Activated CD4-positive, alpha-beta T cell treated with anti-CD3 and anti-CD28 coated beads, Interleukin-2, amount 10 ng/mL, durations not matched to agents 7 days and 5 days (primary cell): ENCODE measurements around the gene ZYG11B. TPM values are rescaled to one million over a fixed set of nuclear protein-coding genes. Genes with fewer than 3 reads are reported as not detected.
"Not testable (repeated sequence)": the region's sequence is repeated elsewhere in the genome, so short reads cannot be mapped to it uniquely, and the experiment has no call there.

Experiments used
- CTCF ChIA-PET: fragments of 350-600 bp; sonication (Branson Sonifier 250); formaldehyde crosslinking; loops from one replicate; lab custom pipeline; 2021; ENCODE audit warnings: antibody characterized with exemption; lab: Charles Lee
- POLR2A ChIA-PET: fragments of 350-600 bp; sonication (Branson Sonifier 250); formaldehyde crosslinking; loops from one replicate; lab custom pipeline; 2021; ENCODE audit warnings: antibody characterized with exemption; lab: Charles Lee
- DNase-seq: peaks from one replicate; pipeline ENCODE4 v3.0.0-alpha.2; 2020
- H3K27ac Mint-ChIP-seq: one replicate; pipeline ENCODE4 v1.8.0; 2021; ENCODE audit warnings: mild to moderate bottlenecking, moderate library complexity, mixed read lengths
- H3K27me3 Mint-ChIP-seq: one replicate; pipeline ENCODE4 v1.8.0; 2021; ENCODE audit warnings: mixed read lengths
- H3K36me3 Mint-ChIP-seq: one replicate; pipeline ENCODE4 v1.8.0; 2021; ENCODE audit warnings: low read depth, mixed read lengths
- H3K4me1 Mint-ChIP-seq: one replicate; pipeline ENCODE4 v1.8.0; 2021; ENCODE audit warnings: mixed read lengths
- H3K4me3 Mint-ChIP-seq: one replicate; pipeline ENCODE4 v1.8.0; 2021; ENCODE audit warnings: mild to moderate bottlenecking, moderate library complexity, mixed read lengths
- H3K9me3 Mint-ChIP-seq: one replicate; pipeline ENCODE4 v1.8.0; 2021; ENCODE audit warnings: mixed read lengths
- total RNA-seq, 2 experiments: library from RNA; stranded (reverse); gene quantifications; one replicate each; pipeline ENCODE4 v1.2.3, GENCODE V29; 2021

ZYG11B gene
- total RNA-seq, 2 experiments from 2014 or later = 14.5 to 14.8 TPM

DNA sequence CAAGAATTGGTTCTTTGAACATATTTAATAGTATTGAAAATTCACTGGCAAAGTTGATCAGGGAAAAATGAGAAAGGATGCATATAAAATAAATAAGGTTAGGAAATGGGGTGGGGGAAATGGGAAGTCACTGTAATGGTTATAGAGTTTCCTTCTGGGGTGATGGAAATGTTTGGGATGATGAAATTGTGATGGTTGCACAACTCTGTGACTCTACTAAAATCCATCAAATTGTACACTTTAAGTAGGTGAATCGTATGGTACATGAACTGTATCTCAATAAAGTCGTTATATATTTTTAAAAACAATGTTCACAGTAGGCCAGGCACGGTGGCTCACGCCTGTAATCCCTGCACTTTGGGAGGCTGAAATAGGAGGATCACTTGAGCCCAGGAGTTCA, 59.9 kb downstream of the ZYG11B start:
- Mint-ChIP-seq H3K4me1 (no peaks in the 10 kb centered on the region), H3K4me3 (no peak overlapping the region), H3K27me3 (no peaks in the 10 kb centered on the region), H3K27ac (no peak overlapping the region), H3K9me3 (no peaks in the 10 kb centered on the region), H3K36me3 (peaks cover 20% of the 10 kb centered on the region)
- ChIA-PET CTCF (no interaction called here), POLR2A (no interaction called here)
- DNase-seq = no peak

DNA sequence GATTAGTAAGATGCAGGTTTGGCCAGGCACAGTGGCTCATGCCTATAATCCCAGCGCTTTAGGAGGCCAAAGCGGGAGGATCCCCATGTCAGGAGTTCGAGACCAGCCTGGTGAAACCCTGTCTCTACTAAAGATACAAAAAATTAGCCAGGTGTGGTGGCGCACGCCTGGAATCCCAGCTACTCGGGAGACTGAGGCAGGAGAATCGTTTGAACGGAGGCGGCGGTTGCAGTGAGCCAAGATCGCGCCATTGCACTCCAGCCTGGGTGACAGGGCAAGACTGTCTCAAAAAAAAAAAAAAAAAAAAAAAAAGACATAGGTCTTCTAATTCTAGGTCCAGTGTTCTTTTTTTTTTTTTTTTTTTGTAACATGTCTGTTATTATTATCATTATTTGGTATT, 64.2 kb downstream of the ZYG11B start:
- H3K27ac Mint-ChIP-seq, H3K36me3 Mint-ChIP-seq, DNase-seq, H3K27me3 Mint-ChIP-seq, H3K4me3 Mint-ChIP-seq, H3K4me1 Mint-ChIP-seq, H3K9me3 Mint-ChIP-seq: not testable (repeated sequence)
- ChIA-PET POLR2A (interaction anchor here (0.5 to 0.6 kb wide), 2 partner anchors 26 to 222 kb away, joined by 5 to 6 read pairs; no protein-coding TSS in a partner anchor), CTCF (interaction anchor here (0.6 kb wide), 1 partner anchor 256 kb away, joined by 3 read pairs; no protein-coding TSS in a partner anchor)

DNA sequence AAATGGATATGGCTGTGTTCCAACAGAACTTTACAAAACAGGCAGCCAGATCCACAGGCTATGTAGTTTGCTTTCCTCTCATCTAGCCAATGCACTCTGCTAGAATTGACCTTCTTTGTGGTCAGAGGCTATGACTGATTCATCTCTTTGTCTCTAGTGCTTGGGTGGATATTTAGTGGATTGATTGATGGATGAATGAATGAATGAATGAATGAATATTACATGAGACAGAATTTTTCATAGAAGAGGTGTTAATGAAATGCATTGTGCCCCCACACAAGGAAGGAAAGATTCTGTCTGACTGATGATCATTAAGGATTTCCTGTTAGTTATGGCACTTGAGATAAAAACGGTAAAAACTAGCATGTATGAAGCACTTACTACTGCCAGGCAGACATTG, 65.8 kb downstream of the ZYG11B start:
- no peak overlapping the region for H3K27ac Mint-ChIP-seq
- no peak for DNase-seq
- ChIA-PET POLR2A (no interaction called here), CTCF (no interaction called here)
- H3K27me3 Mint-ChIP-seq = no peaks in the 10 kb centered on the region
- H3K4me3 Mint-ChIP-seq = no peak overlapping the region
- H3K36me3 Mint-ChIP-seq = peaks cover 6% of the 10 kb centered on the region
- H3K9me3 Mint-ChIP-seq = no peaks in the 10 kb centered on the region
- peaks cover 3% of the 10 kb centered on the region for H3K4me1 Mint-ChIP-seq

DNA sequence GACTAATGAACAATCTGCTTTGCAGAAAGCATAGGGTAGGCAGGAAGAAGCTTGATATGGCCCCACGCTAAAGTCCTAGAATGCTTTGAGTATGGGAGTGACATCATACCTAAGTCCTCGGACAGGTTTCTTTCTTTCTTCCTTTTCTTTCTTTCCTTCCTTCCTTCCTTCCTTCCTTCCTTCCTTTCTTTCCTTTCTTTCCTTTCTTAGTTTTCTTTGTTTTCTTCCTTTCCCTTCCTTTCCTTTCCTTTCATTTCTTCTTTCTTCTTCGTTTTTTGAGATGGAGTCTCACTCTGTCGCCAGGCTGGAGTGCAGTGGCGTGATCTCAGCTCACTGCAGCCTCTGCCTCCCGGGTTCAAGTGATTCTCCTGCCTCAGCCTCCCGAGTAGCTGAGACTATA, 67.5 kb downstream of the ZYG11B start:
- H3K9me3 Mint-ChIP-seq, H3K4me3 Mint-ChIP-seq, DNase-seq, H3K36me3 Mint-ChIP-seq, H3K27ac Mint-ChIP-seq, H3K27me3 Mint-ChIP-seq, POLR2A ChIA-PET, CTCF ChIA-PET, H3K4me1 Mint-ChIP-seq: not testable (repeated sequence)

DNA sequence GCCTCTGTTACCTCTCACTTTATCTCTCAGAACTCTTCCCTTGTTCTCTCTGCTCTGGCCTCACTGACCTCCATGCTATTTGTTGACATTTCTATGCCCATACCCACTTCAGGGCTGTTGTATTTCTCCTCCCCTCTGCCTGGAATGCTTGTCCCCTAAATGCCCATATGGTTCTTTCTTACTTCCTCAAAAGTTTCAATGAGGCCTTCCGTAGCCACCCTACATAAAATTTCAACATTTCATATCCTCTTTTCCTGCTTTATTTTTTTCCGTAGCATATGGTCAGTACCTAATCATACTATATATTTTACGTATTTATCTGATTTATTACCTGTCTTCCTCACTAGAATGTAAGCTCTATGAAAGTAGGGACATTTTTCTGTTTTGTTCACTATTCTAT, 69.2 kb downstream of the ZYG11B start:
- Mint-ChIP-seq H3K4me3 (no peak overlapping the region), H3K9me3 (no peaks in the 10 kb centered on the region), H3K27ac (no peak overlapping the region), H3K36me3 (peaks cover 6% of the 10 kb centered on the region), H3K4me1 (peaks cover 3% of the 10 kb centered on the region), H3K27me3 (no peaks in the 10 kb centered on the region)
- DNase-seq = no peak
- CTCF ChIA-PET = no interaction called here
- POLR2A ChIA-PET = no interaction called here

DNA sequence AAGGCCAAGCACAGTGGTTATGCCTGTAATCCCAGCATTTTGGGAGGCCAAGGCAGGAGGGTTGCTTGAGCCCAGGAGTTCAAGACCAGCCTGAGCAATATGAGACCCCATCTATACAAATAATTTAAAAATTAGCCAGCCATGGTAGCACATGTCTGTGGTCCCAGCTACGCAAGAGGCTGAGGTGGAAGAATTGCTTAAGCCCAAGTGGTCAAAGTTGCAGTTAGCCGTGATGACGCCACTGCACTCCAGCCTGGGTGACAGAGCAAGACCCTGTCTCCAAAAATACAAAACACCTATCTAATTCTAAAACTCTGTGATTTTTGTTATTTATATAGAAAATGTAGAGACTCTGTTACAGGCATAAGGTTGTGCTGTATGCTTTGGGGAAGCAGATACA, 72.1 kb downstream of the ZYG11B start:
- DNase-seq = no peak
- ChIA-PET CTCF (interaction anchor here (0.6 kb wide), 2 partner anchors 61 to 155 kb away, joined by 4 read pairs; no protein-coding TSS in a partner anchor), POLR2A (no interaction called here)
- Mint-ChIP-seq H3K27ac (no peak overlapping the region), H3K27me3 (no peaks in the 10 kb centered on the region), H3K4me3 (no peak overlapping the region), H3K4me1 (no peaks in the 10 kb centered on the region), H3K9me3 (no peaks in the 10 kb centered on the region), H3K36me3 (peaks cover 5% of the 10 kb centered on the region)

DNA sequence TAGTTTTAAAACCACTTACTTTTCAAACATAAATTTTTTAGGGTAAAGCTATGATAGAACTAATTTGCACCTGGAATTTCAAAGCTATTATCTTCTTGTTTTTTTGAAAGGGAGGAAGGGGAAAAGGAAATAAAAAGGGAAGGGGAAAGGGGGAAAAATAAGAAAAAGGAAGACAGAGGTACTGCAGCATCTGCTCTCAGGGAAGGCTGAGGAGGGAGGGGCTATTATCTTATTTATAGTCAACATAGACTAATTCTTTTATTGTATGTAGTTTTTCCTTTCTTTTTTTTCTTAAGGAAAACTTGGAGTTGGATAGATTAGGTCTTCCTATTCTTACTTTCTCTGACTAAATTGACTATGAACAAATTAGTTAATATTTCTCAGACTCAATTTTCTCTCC, 74.8 kb downstream of the ZYG11B start:
- no peaks in the 10 kb centered on the region for H3K4me1 Mint-ChIP-seq
- no peak for DNase-seq
- peaks cover 5% of the 10 kb centered on the region for H3K36me3 Mint-ChIP-seq
- no peaks in the 10 kb centered on the region for H3K27me3 Mint-ChIP-seq
- H3K27ac Mint-ChIP-seq = no peak overlapping the region
- CTCF ChIA-PET = interaction anchor here (1.3 kb wide), 1 partner anchor 42 kb away, joined by 3 read pairs; the partner anchor contains the start of gene ZYG11A
- POLR2A ChIA-PET = no interaction called here
- no peaks in the 10 kb centered on the region for H3K9me3 Mint-ChIP-seq
- H3K4me3 Mint-ChIP-seq = no peak overlapping the region

DNA sequence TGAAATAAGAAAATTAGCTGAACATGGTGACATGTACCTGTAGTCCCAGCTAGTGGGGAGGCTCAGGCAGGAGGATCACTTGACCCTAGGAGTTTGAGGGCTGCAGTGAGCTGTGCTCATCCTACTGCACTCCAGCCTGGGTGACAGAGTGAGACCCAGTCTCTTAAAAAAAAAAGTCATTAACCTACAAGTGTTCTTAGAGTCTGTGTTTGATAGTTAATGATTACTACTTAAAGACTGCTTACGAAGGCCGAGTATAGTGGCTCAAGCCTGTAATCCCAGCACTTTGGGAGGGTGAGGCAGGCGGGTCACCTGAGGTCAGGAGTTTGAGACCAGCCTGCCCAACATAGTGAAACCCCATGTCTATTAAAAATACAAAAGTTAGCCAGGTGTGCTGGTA, 77.8 kb downstream of the ZYG11B start:
- H3K4me3 Mint-ChIP-seq, H3K36me3 Mint-ChIP-seq, H3K27ac Mint-ChIP-seq, DNase-seq, H3K4me1 Mint-ChIP-seq, POLR2A ChIA-PET, H3K9me3 Mint-ChIP-seq, H3K27me3 Mint-ChIP-seq: not testable (repeated sequence)
- CTCF ChIA-PET = interaction anchor here (1.0 kb wide), 1 partner anchor 321 kb away, joined by 3 read pairs; no protein-coding TSS in a partner anchor

DNA sequence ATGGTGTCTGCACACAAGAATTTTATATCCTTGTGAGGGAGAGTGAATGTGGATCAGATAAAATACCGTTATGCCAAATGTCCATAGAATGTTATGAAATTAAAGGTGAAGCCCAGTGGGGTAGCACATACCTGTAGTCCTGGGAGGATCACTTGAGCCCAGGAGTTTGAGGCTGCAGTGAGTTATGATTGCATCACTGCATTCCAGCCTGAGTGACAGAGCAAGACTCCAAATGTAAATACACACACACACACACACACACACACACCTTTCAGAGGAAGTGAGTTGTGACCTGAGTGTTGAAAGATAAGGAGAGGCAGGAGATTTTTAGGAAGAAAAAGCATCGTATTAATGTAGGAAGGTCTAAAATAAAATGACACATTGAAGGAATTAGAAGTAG, 88.2 kb downstream of the ZYG11B start:
- DNase-seq = no peak
- Mint-ChIP-seq H3K27ac (no peak overlapping the region), H3K9me3 (no peaks in the 10 kb centered on the region), H3K27me3 (no peaks in the 10 kb centered on the region), H3K4me3 (no peak overlapping the region), H3K4me1 (no peaks in the 10 kb centered on the region), H3K36me3 (peaks cover 14% of the 10 kb centered on the region)
- CTCF ChIA-PET = no interaction called here
- POLR2A ChIA-PET = no interaction called here

DNA sequence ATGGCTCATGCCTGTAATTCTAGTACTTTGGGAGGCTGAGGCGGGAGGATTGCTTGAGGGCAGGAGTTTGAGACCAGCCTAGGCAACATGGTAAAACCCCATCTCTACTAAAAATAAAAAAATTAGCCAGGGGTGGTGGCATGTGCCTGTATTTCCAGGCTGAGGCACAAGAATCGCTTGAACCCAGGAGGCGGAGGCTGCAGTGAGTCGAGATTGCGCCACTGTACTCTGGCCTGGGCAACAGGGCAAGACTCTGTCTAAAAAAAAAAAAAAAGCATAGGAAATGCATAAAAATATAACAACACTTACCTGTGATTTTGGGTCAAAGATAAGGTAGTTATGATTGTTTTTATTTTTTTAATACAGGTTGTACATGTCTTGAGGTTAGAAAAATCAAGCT, 94.6 kb downstream of the ZYG11B start:
- DNase-seq, H3K27me3 Mint-ChIP-seq, H3K27ac Mint-ChIP-seq, H3K9me3 Mint-ChIP-seq, H3K4me3 Mint-ChIP-seq, POLR2A ChIA-PET, CTCF ChIA-PET, H3K36me3 Mint-ChIP-seq, H3K4me1 Mint-ChIP-seq: not testable (repeated sequence)

DNA sequence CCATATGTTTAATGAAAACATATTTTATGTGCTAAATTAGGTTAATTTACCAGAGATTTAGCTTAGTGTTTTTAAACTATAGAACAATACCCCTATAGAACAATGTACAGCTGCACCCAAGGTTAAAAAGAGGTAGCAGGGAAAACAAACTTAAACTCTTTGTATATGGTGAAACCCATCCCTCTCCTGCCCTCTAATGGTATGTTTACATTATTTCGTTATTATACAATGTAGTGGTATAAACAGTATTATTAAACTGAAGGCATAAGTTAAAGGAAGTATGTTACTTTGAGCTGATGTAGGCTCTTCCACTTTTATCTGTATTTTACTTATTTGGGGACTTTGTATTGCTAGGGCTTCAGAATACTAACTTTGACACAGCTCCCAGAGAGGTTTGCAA, 99.6 kb downstream of the ZYG11B start:
- DNase-seq = no peak
- Mint-ChIP-seq H3K4me3 (no peak overlapping the region), H3K27me3 (no peaks in the 10 kb centered on the region), H3K27ac (no peak overlapping the region), H3K4me1 (no peaks in the 10 kb centered on the region), H3K36me3 (no peaks in the 10 kb centered on the region), H3K9me3 (no peaks in the 10 kb centered on the region)
- ChIA-PET CTCF (interaction anchor here (0.5 to 1.2 kb wide), 4 partner anchors 17 to 140 kb away, joined by 3 to 6 read pairs (median 5); partner anchors contain the start of gene ZYG11A), POLR2A (no interaction called here)

DNA sequence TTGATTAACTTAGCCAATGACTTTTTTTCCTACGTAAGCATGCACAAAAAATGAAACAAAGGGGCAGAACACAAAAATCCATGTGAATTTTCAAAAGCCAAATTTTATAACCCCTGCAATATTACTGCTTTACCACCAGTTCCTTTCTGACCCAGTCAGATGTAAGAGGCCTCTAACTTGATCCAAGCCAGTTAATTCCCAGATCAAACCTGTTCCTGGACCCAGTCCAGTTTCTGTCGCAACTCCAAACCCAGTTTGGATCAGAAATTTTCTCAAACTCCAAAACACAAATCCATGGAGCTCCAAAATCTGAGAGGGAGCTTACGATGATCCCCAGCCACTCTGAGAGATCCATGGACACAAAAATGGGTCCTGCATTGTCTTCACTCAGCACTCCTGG, 108.5 kb downstream of the ZYG11B start:
- no peak for DNase-seq
- H3K4me3 Mint-ChIP-seq = no peak overlapping the region
- H3K36me3 Mint-ChIP-seq = no peaks in the 10 kb centered on the region
- CTCF ChIA-PET = no interaction called here
- no peaks in the 10 kb centered on the region for H3K9me3 Mint-ChIP-seq
- peaks cover 2% of the 10 kb centered on the region for H3K27me3 Mint-ChIP-seq
- POLR2A ChIA-PET = no interaction called here
- H3K27ac Mint-ChIP-seq = no peak overlapping the region
- no peaks in the 10 kb centered on the region for H3K4me1 Mint-ChIP-seq

DNA sequence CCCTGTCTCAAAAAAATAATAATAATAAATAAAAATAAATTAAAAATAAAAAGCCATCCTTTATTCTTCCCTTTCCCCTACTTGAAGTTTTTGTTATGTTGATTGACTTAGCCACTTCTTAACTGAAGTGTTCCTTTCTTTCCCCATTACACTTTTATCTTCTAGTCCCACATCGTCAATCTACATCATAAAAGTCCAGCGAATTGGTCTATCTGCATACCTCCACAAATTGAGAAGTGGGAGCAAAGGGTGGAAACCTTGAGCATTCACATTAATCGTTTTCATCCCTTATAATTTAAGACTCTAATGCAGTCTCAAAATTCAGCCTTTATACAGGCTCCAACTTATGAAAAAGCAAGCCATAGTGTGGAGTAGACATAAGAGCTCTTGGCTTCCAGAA, 109.8 kb downstream of the ZYG11B start:
- Mint-ChIP-seq H3K9me3 (no peaks in the 10 kb centered on the region), H3K4me1 (no peaks in the 10 kb centered on the region), H3K27ac (no peak overlapping the region), H3K4me3 (no peak overlapping the region), H3K36me3 (no peaks in the 10 kb centered on the region), H3K27me3 (peaks cover 2% of the 10 kb centered on the region)
- ChIA-PET CTCF (interaction anchor here (1.4 kb wide), 1 partner anchor 56 kb away, joined by 3 read pairs; no protein-coding TSS in a partner anchor), POLR2A (no interaction called here)
- DNase-seq = no peak

DNA sequence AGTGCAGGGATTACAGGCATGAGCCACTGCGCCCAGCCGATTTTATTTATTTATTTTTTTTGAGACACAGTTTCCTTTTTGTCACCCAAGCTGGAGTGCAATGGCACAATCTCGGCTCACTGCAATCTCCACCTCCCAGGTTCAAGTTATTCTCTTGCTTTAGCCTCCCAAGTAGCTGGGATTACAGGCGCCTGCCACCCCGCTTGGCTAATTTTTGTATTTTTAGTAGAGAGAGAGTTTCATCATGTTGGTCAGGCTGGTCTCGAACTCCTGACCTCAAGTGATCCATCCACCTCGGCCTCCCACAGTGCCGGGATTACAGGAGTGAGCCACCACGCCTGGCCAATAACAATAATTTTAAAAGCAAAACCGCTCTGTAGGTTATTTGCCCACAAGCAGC, 112.9 kb downstream of the ZYG11B start:
- H3K36me3 Mint-ChIP-seq, POLR2A ChIA-PET, H3K4me3 Mint-ChIP-seq, H3K9me3 Mint-ChIP-seq, H3K27ac Mint-ChIP-seq, DNase-seq: not testable (repeated sequence)
- Mint-ChIP-seq H3K4me1 (peaks cover 10% of the 10 kb centered on the region), H3K27me3 (peaks cover 21% of the 10 kb centered on the region)
- CTCF ChIA-PET = interaction anchor here (0.6 to 0.7 kb wide), 2 partner anchors 20 to 286 kb away, joined by 3 read pairs; partner anchors contain the start of gene TUT4
